Neuronal stem cell (in vitro differentiated cells): ENCODE measurements around the gene GGACT.

Experiments used
- DNase-seq: peaks from one replicate; pipeline ENCODE4 v3.0.0-alpha.2; 2013; ENCODE audit warnings: low spot score
- H2AFZ ChIP-seq: one replicate; pipeline ENCODE4 v1.6.1; 2013; ENCODE audit warnings: mild to moderate bottlenecking, low read length, inconsistent platforms
- H2AK5ac ChIP-seq: 2 replicates; pipeline ENCODE4 v1.6.1; 2013; ENCODE audit warnings: low read depth, mild to moderate bottlenecking, inconsistent platforms, low read length, moderate library complexity, mixed read lengths
- H2BK120ac ChIP-seq: 2 replicates; pipeline ENCODE4 v1.6.1; 2013; ENCODE audit warnings: low read depth, mild to moderate bottlenecking, inconsistent platforms, low read length, moderate library complexity, mixed read lengths
- H2BK12ac ChIP-seq: one replicate; pipeline ENCODE4 v1.6.1; 2013; ENCODE audit warnings: low read length, inconsistent platforms
- H2BK15ac ChIP-seq: 2 replicates; pipeline ENCODE4 v1.6.1; 2013; ENCODE audit warnings: mild to moderate bottlenecking, low read length, inconsistent platforms, mixed read lengths
- H2BK5ac ChIP-seq: one replicate; pipeline ENCODE4 v1.6.1; 2013; ENCODE audit warnings: inconsistent platforms, mild to moderate bottlenecking, low read length, moderate library complexity
- H3K14ac ChIP-seq: one replicate; pipeline ENCODE4 v1.6.1; 2013; ENCODE audit warnings: low read length, inconsistent platforms
- H3K18ac ChIP-seq: 2 replicates; pipeline ENCODE4 v1.6.1; 2013; ENCODE audit warnings: low read length, inconsistent platforms
- H3K23ac ChIP-seq: 2 replicates; pipeline ENCODE4 v1.6.1; 2013; ENCODE audit warnings: low read depth, mild to moderate bottlenecking, mixed read lengths, low read length, inconsistent platforms; ENCODE audit not compliant: poor library complexity
- H3K27ac ChIP-seq: replicated peaks from 3 replicates; pipeline ENCODE4 v1.5.1; 2013; ENCODE audit warnings: low read length, inconsistent platforms
- H3K27me3 ChIP-seq, 3 experiments: 2 replicates each; pipeline ENCODE4 v1.6.1; 2013; ENCODE audit warnings: low read length in 3 of 3, mild to moderate bottlenecking in 2 of 3, inconsistent platforms in 1 of 3, low read depth in 1 of 3, mixed read lengths in 1 of 3, moderate library complexity in 1 of 3; ENCODE audit not compliant: control insufficient read depth in 3 of 3, insufficient read depth in 3 of 3
- H3K36me3 ChIP-seq, 2 donors: replicated peaks in 1 of 2; 2 replicates each; pipeline ENCODE4 v1.6.1; 2013; ENCODE audit warnings: low read length in 2 of 2; ENCODE audit not compliant: control insufficient read depth in 2 of 2, insufficient read depth in 2 of 2
- H3K4ac ChIP-seq: 2 replicates; pipeline ENCODE4 v1.6.1; 2013; ENCODE audit warnings: inconsistent platforms, mild to moderate bottlenecking, low read length, moderate library complexity
- H3K4me1 ChIP-seq, 2 donors: 1 replicate in 1 of 2; 2 replicates in 1 of 2; pipeline ENCODE4 v1.6.1; 2013; ENCODE audit warnings: low read length in 2 of 2, low read depth in 1 of 2; ENCODE audit not compliant: control insufficient read depth in 2 of 2, insufficient read depth in 1 of 2
- H3K4me2 ChIP-seq: one replicate; pipeline ENCODE4 v1.6.1; 2013; ENCODE audit warnings: mild to moderate bottlenecking, low read length, inconsistent platforms; ENCODE audit not compliant: insufficient read depth, poor library complexity, severe bottlenecking
- H3K4me3 ChIP-seq, 2 donors: 2 replicates each; pipeline ENCODE4 v1.5.1; 2013; ENCODE audit warnings: low read length in 2 of 2, mild to moderate bottlenecking in 2 of 2, inconsistent platforms in 1 of 2, moderate library complexity in 1 of 2
- H3K79me1 ChIP-seq: one replicate; pipeline ENCODE4 v1.6.1; 2013; ENCODE audit warnings: low read depth, mild to moderate bottlenecking, inconsistent platforms, low read length, moderate library complexity
- H3K9ac ChIP-seq: one replicate; pipeline ENCODE4 v1.6.1; 2013; ENCODE audit warnings: mild to moderate bottlenecking, low read depth, low read length, inconsistent platforms; ENCODE audit not compliant: poor library complexity
- H3K9me3 ChIP-seq, 2 donors: replicated peaks in 1 of 2; 2 replicates each; pipeline versions ENCODE3 to v1.6.1; 2013; ENCODE audit warnings: low read length in 2 of 2, mild to moderate bottlenecking in 2 of 2, inconsistent platforms in 1 of 2, low read depth in 1 of 2, mixed read lengths in 1 of 2, moderate library complexity in 1 of 2; ENCODE audit not compliant: control insufficient read depth in 2 of 2, insufficient read depth in 1 of 2
- H4K8ac ChIP-seq: one replicate; pipeline ENCODE4 v1.6.1; 2013; ENCODE audit warnings: low read depth, mild to moderate bottlenecking, inconsistent platforms, low read length, moderate library complexity
- H4K91ac ChIP-seq: one replicate; pipeline ENCODE4 v1.6.1; 2013; ENCODE audit warnings: low read length, low read depth, mild to moderate bottlenecking, inconsistent platforms; ENCODE audit not compliant: poor library complexity
- WGBS, 2 donors: extraction: QIAGEN DNeasy Blood & Tissue Kit; methylation state at CpG; one replicate each; pipeline ENCODE4 v1.1.7; 2013; ENCODE audit warnings: missing lambda C conversion rate in 2 of 2, mixed read lengths in 1 of 2; ENCODE audit not compliant: insufficient read length in 2 of 2, insufficient replicate concordance in 1 of 2; ENCODE audit errors: extremely low coverage in 2 of 2; 5-methylcytosine and 5-hydroxymethylcytosine counted together

GGACT gene

DNA sequence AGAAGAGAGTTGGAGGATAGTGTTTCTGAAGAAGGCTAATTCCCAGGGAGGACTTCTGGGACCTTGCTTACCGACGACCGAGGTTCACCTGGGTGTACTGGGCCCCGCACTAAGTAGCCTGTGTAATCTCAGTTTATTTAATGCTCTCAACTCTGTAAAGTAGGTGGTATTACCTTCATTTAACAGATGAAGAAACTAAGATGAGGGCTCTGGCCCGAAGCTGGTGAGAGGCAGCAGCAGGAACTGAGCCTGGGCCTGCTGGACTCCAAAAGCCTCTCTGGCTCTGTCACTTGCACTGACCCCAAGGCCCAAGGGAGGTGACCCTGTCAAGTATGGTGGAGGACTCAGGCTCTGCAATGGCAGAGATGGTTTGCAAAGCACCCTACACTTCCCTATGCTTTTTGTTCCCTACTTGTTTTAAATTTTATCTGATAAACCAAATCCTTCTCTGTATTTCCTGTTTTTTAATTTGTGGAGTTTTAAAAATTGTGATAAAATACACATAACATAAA lies 50.6 kb downstream of the GGACT start:
- Histone ChIP-seq H3K27me3 (no peaks in the 10 kb centered on the region), H2BK120ac (no peak overlapping the region), H3K79me1 (no peaks in the 10 kb centered on the region), H2BK15ac (no peak overlapping the region), H3K4me3 (no peak overlapping the region), H2AFZ (no peak overlapping the region), H3K4me1 (peaks cover 0 to 3% of the 10 kb centered on the region in 2 donors), H3K18ac (no peak overlapping the region), H2BK12ac (no peak overlapping the region), H3K4ac (no peak overlapping the region), H2BK5ac (no peak overlapping the region), H3K27ac (no peak overlapping the region), H4K91ac (no peak overlapping the region), H4K8ac (no peak overlapping the region), H3K9ac (no peak overlapping the region), H2AK5ac (no peak overlapping the region), H3K4me2 (no peak overlapping the region), H3K9me3 (peaks cover 0 to 2% of the 10 kb centered on the region in 2 donors), H3K14ac (no peak overlapping the region), H3K36me3 (peaks cover 4 to 6% of the 10 kb centered on the region in 2 donors), H3K23ac (no peak overlapping the region)
- no peak for DNase-seq
- no CpG with 5 or more reads among the region's 5 CpGs for WGBS, 2 donors

DNA sequence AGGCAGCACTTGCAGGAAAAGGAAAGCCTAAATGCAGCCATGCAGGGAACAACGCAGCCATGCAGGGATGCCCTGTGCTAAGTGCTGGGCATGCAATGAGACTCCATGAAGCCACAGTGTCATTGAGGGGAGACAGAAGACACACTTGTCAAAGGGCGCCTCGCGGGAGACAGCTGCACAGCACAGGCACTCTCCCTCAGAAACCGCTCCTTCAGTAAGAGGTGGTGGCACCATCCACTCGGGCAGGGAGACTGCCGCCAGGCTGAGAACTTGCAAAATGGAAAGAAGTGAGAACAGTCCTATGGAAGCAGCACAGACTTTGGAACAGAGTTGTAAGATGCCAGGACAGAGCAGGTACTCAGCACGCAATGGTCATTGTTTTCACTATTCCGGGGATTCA lies 51.1 kb downstream of the GGACT start:
- H2AK5ac ChIP-seq = peak overlapping the region; percentile 51
- no peak overlapping the region for H3K4me2 ChIP-seq
- H2BK5ac ChIP-seq = no peak overlapping the region
- H2BK120ac ChIP-seq = peak overlapping the region; percentile 8
- no peak overlapping the region for H2BK12ac ChIP-seq
- H3K9ac ChIP-seq = no peak overlapping the region
- H3K36me3 ChIP-seq = peaks cover 6 to 11% of the 10 kb centered on the region in 2 donors
- peaks cover 0 to 3% of the 10 kb centered on the region in 2 donors for H3K4me1 ChIP-seq
- H3K4ac ChIP-seq = no peak overlapping the region
- no peaks in the 10 kb centered on the region for H3K27me3 ChIP-seq
- no peak overlapping the region for H4K91ac ChIP-seq
- no CpG with 5 or more reads among the region's 9 CpGs for WGBS, 2 donors
- H3K23ac ChIP-seq = no peak overlapping the region
- H2BK15ac ChIP-seq = no peak overlapping the region
- H3K9me3 ChIP-seq = peaks cover 2 to 4% of the 10 kb centered on the region in 2 donors
- H3K18ac ChIP-seq = peak overlapping the region; percentile 21
- H2AFZ ChIP-seq = no peak overlapping the region
- no peak overlapping the region for H4K8ac ChIP-seq
- no peak overlapping the region for H3K27ac ChIP-seq
- H3K79me1 ChIP-seq = no peaks in the 10 kb centered on the region
- H3K14ac ChIP-seq = peak overlapping the region; percentile 60
- H3K4me3 ChIP-seq = peak overlapping the region in 1 of 2 donors; percentile 1
- DNase-seq = no peak

DNA sequence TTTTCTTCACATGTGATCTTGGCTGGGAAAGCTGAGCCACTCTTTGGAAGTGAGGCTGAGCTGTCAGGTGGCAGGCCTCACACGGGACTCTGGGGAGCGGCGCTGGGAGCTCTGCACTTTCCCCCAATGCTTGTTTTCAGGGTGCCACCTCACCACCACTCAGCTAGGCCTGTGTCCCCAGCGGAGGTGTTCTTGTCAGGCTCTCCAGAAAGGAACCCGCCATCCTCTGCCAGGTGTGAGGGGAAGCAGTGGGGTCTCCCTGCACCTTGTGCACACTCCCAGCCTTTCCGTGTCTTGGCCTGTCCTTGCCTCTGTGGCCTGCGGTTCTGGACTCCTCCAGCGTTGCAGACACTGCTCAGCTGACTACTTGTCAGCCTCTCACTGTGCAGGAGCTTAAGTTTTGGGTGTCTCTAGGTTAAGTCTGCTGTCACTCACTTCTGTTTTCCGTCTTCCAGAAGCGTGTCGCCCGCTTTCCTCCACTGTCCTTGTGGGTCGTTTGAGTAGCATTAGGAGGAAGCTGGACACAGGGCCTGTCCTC lies 51.9 kb downstream of the GGACT start:
- no peak overlapping the region for H3K18ac ChIP-seq
- no peaks in the 10 kb centered on the region for H3K4me1 ChIP-seq
- H3K27ac ChIP-seq = no peak overlapping the region
- H2AK5ac ChIP-seq = no peak overlapping the region
- H2BK15ac ChIP-seq = no peak overlapping the region
- no peak overlapping the region for H4K91ac ChIP-seq
- DNase-seq = no peak
- no peak overlapping the region for H3K4me2 ChIP-seq
- no peak overlapping the region for H2AFZ ChIP-seq
- no peak overlapping the region for H4K8ac ChIP-seq
- no peak overlapping the region for H2BK120ac ChIP-seq
- H3K9me3 ChIP-seq = peaks cover 2 to 7% of the 10 kb centered on the region in 2 donors
- H3K79me1 ChIP-seq = no peaks in the 10 kb centered on the region
- H2BK5ac ChIP-seq = no peak overlapping the region
- H3K27me3 ChIP-seq = no peaks in the 10 kb centered on the region
- H3K9ac ChIP-seq = no peak overlapping the region
- no peak overlapping the region for H3K23ac ChIP-seq
- H2BK12ac ChIP-seq = no peak overlapping the region
- no peak overlapping the region for H3K4me3 ChIP-seq
- no peak overlapping the region for H3K4ac ChIP-seq
- peaks cover 6 to 15% of the 10 kb centered on the region in 2 donors for H3K36me3 ChIP-seq
- WGBS, 2 donors = no CpG with 5 or more reads among the region's 13 CpGs
- peak overlapping the region; percentile 65 for H3K14ac ChIP-seq

DNA sequence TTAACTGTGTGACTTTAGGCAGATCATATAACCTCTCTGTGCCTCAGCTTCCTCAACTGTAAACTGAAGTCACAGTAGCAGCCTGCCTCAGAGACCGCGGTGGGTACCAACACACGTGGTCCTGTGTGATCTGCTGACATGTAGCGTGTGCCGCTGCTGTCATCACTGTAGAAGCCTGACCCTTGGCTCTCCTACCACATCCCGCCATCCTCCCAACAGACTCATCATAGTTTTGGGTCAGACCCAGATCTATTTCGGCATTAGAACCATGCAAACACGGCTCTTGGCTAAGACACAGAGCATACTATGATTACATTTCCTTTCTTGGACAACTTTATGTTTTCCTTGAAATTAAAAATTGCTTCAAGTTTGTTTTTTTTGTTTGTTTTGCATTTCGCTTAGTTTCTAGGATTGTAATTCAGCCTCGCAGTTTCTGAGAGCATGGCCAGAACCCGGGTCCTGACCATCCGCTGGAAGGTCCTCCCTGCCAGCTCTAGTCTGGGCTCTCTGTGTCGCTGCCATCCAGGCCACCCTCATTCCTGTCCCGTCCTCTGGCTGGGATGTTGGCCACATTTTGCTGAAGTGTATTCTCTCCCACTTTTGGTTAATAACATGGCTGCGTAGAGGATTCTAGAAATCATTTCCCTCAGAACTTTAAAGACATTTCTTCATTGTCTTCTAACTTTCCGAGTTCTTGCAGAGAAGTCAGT lies 53.0 kb downstream of the GGACT start:
- Histone ChIP-seq H3K18ac (no peak overlapping the region), H4K91ac (no peak overlapping the region), H3K4me2 (no peak overlapping the region), H3K23ac (no peak overlapping the region), H3K9me3 (peaks cover 2 to 7% of the 10 kb centered on the region in 2 donors), H3K9ac (no peak overlapping the region), H2AFZ (no peak overlapping the region), H2BK120ac (no peak overlapping the region), H3K4me3 (no peak overlapping the region), H3K79me1 (no peaks in the 10 kb centered on the region), H4K8ac (no peak overlapping the region), H3K27me3 (no peaks in the 10 kb centered on the region), H3K4me1 (peaks cover 0 to under 1% of the 10 kb centered on the region in 2 donors), H2BK12ac (no peak overlapping the region), H3K4ac (no peak overlapping the region), H2BK15ac (no peak overlapping the region), H2AK5ac (no peak overlapping the region), H3K14ac (no peak overlapping the region), H3K27ac (no peak overlapping the region), H3K36me3 (peaks cover 6 to 27% of the 10 kb centered on the region in 2 donors), H2BK5ac (no peak overlapping the region)
- WGBS, 2 donors = no CpG with 5 or more reads among the region's 16 CpGs
- DNase-seq = no peak
